Head of caudate nucleus (tissue), 42 donors: ENCODE measurements around the gene AHCTF1.

ENCODE experiments used
- DNase-seq, 42 donors: peaks; one replicate each; pipeline versions ENCODE4 v3.0.0 to v3.0.0-alpha.2; 2020 to 2021; ENCODE audit warnings: mixed read lengths in 7 of 42
- intact Hi-C: fragments of 100-400 bp; cut with DNase I; formaldehyde crosslinking; loops from one replicate; pipeline ENCODE4 v1.15.0; 2022

Gene AHCTF1

GRCh38 chr1:246931549-246932365 is at the start of gene AHCTF1:
Gene AHCTF1, minus strand, starts transcription at chr1:246931948. Its CDS starts 13,578 bp downstream, at chr1:246918370.
- intact Hi-C loops = loop anchor here (10.0 kb wide), 1 partner anchor 173 kb away; the partner anchor contains the start of gene ZNF669
- peak; percentile 90 to 99 (median 97) for DNase-seq

- no peak for DNase-seq
- intact Hi-C loops = no loop called here
These were observed 47.0 kb upstream of the AHCTF1 start for GRCh38 chr1:246978785-246979184.

- no peak for DNase-seq
- intact Hi-C loops = no loop called here
These were observed 46.5 kb upstream of the AHCTF1 start for GRCh38 chr1:246978281-246978680.

GRCh38 chr1:246971969-246972368 is 40.2 kb upstream of the AHCTF1 start:
- intact Hi-C loops = no loop called here
- DNase-seq = no peak

- intact Hi-C loops = no loop called here
- peak in 41 of 42 donors; percentile 15 to 83 (median 58) for DNase-seq
These were observed 39.5 kb upstream of the AHCTF1 start for GRCh38 chr1:246971090-246971721.

GRCh38 chr1:246969621-246970020 is 37.9 kb upstream of the AHCTF1 start:
- DNase-seq = no peak
- intact Hi-C loops = no loop called here

- DNase-seq = no peak
- intact Hi-C loops = no loop called here
These were observed 34.8 kb upstream of the AHCTF1 start for GRCh38 chr1:246966502-246966901.

GRCh38 chr1:246959944-246960693 is 28.4 kb upstream of the AHCTF1 start:
- DNase-seq = no peak
- intact Hi-C loops = no loop called here

- intact Hi-C loops = no loop called here
These were observed 22.4 kb upstream of the AHCTF1 start for GRCh38 chr1:246954126-246954525.

GRCh38 chr1:246951413-246951812 is 19.7 kb upstream of the AHCTF1 start:
- intact Hi-C loops = no loop called here
- no peak for DNase-seq

More at GRCh38 chr1:246954126-246954525, 22.4 kb upstream of the AHCTF1 start:
- no peak for DNase-seq

- intact Hi-C loops = no loop called here
- no peak for DNase-seq
These were observed 18.2 kb upstream of the AHCTF1 start for GRCh38 chr1:246949956-246950355.

- DNase-seq = peak in 40 of 42 donors; percentile 11 to 89 (median 58)
- intact Hi-C loops = no loop called here
These were observed 15.5 kb upstream of the AHCTF1 start for GRCh38 chr1:246947255-246947654.

GRCh38 chr1:246946366-246946765 is 14.6 kb upstream of the AHCTF1 start:
- intact Hi-C loops = no loop called here
- DNase-seq = no peak

- intact Hi-C loops = loop anchor here (10.0 kb wide), 1 partner anchor 170 kb away; the partner anchor contains the start of gene ZNF669
- DNase-seq = peak in 25 of 42 donors; percentile 17 to 79 (median 42)
These were observed 3.0 kb upstream of the AHCTF1 start for GRCh38 chr1:246934765-246935164.

GRCh38 chr1:246933893-246934292 is 2.1 kb upstream of the AHCTF1 start:
- intact Hi-C loops = loop anchor here (10.0 kb wide), 1 partner anchor 171 kb away; the partner anchor contains the start of gene ZNF669
- DNase-seq = no peak

GRCh38 chr1:246932366-246932700 is 585 bp upstream of the AHCTF1 start:
- DNase-seq = peak in 2 of 42 donors; percentile 24 to 27
- intact Hi-C loops = loop anchor here (10.0 kb wide), 1 partner anchor 172 kb away; the partner anchor contains the start of gene ZNF669

GRCh38 chr1:246930830-246931548 is 759 bp downstream of the AHCTF1 start:
- intact Hi-C loops = loop anchor here (10.0 kb wide), 1 partner anchor 174 kb away; the partner anchor contains the start of gene ZNF669
- DNase-seq = peak in 39 of 42 donors; percentile 14 to 74 (median 47)

- intact Hi-C loops = no loop called here
- DNase-seq = no peak
These were observed 5.6 kb downstream of the AHCTF1 start for GRCh38 chr1:246925997-246926626.
